ENCODE results near the gene SPOCK2.

DNA sequence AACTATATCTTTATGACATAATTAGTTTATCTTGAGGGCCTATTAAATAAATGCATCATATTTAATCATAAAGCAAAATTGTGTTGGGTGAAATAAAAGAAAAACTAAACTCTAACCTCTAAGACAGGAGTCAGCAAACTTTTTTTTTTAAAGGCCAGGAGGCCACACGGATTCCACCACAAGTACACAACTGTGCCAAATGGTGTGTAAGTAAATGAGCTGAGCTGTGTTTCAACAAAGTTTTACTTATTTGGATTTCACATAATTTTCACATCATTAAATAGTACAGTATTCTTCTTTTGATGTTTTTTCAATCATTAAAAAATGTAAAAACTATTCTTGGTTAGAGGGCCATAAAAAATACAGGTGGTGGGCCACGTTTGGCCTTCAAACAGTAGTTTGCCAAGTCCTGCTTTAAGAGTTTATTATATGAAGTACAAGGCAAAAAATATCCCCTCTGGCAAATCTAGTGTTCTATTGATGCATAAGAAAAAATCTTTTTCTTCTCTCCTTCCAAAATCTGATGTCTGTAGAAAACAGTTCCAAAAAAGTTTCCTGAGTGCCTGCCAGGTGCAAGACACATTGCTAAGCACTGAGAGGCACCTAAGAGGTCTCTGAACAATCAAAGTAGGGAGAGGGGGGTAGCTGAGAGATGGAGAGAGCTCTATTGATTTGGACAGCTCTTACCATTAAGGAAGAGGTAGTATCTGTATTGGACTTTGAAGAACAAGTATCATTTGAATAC, 26.5 kb upstream of the SPOCK2 start:
- TF ChIP-seq, protein P1, sequence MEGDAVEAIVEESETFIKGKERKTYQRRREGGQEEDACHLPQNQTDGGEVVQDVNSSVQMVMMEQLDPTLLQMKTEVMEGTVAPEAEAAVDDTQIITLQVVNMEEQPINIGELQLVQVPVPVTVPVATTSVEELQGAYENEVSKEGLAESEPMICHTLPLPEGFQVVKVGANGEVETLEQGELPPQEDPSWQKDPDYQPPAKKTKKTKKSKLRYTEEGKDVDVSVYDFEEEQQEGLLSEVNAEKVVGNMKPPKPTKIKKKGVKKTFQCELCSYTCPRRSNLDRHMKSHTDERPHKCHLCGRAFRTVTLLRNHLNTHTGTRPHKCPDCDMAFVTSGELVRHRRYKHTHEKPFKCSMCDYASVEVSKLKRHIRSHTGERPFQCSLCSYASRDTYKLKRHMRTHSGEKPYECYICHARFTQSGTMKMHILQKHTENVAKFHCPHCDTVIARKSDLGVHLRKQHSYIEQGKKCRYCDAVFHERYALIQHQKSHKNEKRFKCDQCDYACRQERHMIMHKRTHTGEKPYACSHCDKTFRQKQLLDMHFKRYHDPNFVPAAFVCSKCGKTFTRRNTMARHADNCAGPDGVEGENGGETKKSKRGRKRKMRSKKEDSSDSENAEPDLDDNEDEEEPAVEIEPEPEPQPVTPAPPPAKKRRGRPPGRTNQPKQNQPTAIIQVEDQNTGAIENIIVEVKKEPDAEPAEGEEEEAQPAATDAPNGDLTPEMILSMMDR (IDR thresholded peaks at IDR 0.05; ENCODE audit: extremely low read depth in 1 of 2, insufficient read depth in 1 of 2, low read depth in 1 of 2, low read length in 2 of 2): no peak
- no peak for TF ChIP-seq POLR2A (IDR thresholded peaks at IDR 0.05; ENCODE audit: low read depth, low read length)
